HG03457 (cell line): Measurements from ENCODE around the gene DDO.
"Not testable (repeated sequence)": the region's sequence is repeated elsewhere in the genome, so short reads cannot be mapped to it uniquely, and the experiment has no call there.

Source experiments
- ATAC-seq: cut with Tn5 transposase; IDR thresholded peaks from one replicate; pipeline ENCODE4 v1.9.1; 2021; ENCODE audit warnings: moderate number of reproducible peaks; ENCODE audit not compliant: unreplicated experiment

DDO gene, protein sequence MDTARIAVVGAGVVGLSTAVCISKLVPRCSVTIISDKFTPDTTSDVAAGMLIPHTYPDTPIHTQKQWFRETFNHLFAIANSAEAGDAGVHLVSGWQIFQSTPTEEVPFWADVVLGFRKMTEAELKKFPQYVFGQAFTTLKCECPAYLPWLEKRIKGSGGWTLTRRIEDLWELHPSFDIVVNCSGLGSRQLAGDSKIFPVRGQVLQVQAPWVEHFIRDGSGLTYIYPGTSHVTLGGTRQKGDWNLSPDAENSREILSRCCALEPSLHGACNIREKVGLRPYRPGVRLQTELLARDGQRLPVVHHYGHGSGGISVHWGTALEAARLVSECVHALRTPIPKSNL

DNA sequence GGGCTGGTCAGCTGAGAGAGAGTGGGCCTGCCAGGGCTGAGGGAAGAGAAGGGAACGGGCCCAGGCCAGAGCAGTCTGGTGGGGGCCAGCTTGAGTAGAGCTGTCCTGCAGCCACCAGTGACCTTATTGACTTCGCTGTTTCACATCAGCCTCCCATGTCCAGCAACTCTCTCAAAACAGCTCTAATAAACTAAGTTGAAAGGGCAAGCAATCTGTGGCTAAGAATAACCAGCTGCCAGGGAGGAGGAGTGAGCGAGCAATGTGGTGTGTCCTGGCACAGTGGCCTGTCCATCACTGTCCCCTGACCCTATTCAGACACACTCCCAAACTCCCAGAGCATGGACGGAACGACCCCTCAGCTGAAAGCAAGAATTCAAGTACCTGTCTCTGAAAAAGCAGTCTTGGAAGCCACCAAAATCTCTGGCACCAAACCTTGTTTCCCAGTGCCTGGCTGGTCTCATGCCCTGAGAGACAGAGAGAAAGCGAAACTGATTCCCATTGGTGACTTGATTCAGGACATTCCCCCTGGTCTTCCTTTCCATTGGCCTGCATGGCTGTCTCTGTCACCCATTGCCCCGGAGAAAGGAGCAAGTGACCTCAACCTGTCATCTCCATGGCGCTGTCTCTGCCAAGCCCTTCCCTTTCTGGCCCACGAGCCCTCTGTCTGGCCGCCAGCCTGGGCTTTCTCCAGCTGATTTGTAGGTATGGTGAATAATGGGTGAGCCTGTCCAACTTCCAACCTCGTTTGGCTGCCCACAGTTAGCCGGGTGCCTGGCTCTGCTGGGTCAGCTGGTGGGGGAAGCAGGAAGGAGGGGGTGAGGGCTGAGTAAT is at the start of gene DDO:
DDO (minus strand) TSS at position 490 of the 831 bp plus-strand sequence. CDS start 2,113 bp downstream, outside the sequence.
- no peak for ATAC-seq

DNA sequence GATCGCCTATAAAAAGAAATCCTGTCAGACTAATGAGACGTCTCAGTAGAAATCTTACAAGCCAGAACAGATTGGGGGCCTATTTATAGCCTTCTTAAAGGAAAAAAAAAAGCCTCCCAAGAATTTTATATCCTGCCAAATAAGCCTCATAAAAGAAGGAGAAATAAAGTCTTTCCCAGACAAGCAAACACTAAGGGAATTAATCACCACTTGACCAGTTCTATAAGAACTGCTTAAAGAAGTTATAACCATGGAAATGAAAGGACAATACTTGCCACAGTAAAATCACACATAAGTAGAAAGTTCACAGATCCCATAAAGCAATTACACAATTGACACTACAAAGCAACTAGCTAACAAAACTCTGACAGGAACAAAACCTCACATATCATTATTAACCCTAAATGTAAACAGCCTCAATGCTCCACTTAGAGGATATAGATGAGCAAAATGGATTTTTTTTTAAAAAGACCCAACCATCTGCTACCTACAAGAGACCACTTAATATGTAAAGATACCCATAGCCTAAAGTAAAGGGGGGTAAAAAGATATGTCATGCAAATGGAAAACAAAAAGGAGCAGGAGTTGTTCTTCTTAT is 47.6 kb upstream of the DDO start:
- no peak for ATAC-seq

DNA sequence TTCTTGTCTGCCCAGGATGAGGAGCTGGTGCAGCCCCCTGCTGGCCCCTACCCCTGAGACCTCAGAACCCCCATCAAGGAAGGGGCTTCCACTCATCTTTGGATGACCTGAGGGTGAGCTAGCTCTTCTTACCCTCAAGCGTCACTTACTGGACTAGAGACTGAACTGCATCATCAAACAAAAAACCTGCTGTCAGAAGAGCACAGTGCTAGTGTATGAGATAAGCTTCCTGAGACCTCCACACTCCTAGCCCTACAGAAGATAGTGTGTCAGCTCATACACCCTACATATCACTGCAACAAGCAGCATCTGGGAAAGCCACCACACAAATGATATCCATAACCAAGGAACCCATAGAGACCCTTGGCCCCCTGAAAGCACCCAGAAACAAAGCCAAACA is 46.0 kb upstream of the DDO start:
- ATAC-seq = no peak

DNA sequence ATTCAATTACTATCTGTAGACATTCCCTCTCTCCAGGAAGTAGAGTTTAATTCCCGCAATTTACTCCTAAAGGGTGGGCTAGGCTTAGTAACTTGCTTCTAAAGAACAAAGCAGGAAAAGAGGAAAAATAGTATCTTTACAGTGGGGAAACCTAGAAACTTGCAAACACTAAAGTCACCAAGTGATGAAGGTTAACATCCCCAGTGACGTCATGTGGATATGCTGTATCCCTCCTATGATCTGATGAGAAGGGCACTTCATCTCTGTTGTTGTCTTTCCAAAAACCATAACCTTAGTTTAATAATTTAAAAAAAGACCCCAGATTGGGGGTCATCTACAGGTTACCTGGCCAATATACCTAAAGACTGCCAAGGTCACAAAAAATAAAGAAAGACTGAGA is 43.8 kb upstream of the DDO start:
- no peak for ATAC-seq

DNA sequence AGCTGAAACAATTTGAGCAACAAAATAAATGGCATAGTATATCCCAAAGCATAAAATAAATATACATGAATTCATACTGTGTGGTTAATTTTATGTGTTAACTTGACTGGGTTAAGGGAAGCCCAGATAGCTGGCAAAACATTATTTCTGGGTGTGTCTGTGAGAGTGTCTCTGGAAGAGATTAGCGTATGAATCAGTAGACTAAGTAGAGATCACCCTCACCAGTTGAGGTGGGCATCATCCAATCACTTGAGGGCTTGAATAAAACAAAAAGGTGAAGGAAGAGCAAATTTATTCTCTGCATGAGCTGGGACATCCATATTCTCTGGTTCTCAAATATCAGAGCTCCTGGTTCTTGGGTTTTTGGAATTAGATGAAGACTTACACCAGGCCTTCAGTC is 43.1 kb upstream of the DDO start:
- no peak for ATAC-seq

DNA sequence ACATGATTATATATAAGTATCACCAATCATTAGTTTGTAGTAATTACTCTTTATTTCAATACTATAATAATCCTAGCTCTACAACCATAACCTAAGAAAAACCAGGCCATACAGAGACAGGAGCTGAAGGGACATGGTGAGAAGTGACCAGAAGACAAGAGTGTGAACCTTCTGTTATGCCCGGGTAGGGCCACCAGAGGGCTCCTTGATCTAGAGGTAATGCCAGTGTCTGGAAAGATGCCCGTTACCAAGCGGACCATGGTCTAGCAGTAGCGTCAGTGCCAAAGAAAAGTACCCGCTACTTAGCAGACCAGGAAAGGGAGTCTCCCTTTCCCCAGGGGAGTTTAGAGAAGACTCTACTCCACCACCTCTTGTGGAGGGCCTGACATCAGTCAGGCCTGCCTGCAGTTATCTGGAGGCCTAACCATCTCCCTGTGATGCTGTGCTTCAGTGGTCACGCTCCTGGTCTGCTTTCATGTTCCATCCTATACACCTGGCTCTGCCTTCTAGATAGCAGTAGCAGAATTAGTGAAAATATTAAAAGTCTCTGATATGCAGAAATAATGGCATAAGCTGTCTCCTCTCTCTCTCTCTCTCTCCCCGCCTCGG is 42.3 kb upstream of the DDO start:
- not testable (repeated sequence) for ATAC-seq

DNA sequence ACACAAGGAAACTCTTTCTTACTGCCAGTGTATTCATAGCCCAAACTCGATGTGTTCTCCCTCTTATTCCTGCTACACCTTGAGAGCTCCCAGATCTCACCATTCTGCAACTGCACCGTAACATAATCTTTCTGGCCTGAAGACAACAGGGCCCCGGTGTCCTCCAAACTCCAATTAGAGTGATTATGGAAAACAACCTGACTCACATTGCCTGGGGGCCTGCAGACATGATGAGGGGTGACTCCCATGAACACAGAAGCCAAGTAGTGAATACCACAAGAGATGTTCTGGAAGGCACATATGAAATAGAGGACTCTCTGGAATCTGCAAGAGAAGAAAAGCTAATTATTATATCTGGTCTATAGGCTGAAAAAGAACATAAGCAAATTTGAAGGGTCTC is 41.3 kb upstream of the DDO start:
- ATAC-seq = no peak

DNA sequence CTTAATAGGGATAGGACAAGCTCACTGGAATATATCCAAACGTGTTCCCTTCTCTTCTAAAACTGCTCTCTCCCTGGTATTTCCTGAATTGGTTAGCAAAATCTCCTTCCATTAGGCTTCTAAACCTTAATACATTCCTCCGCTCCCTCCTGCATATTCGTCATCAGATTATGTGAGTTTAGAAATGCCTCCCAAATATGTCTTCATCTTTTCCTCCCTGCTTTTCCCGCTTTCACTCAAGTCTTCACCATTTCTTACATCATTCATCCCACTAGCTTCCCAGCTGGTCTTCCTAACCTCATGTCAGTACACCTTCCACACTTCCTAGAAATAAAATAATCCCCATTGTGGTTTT is 34.1 kb upstream of the DDO start:
- ATAC-seq = no peak

DNA sequence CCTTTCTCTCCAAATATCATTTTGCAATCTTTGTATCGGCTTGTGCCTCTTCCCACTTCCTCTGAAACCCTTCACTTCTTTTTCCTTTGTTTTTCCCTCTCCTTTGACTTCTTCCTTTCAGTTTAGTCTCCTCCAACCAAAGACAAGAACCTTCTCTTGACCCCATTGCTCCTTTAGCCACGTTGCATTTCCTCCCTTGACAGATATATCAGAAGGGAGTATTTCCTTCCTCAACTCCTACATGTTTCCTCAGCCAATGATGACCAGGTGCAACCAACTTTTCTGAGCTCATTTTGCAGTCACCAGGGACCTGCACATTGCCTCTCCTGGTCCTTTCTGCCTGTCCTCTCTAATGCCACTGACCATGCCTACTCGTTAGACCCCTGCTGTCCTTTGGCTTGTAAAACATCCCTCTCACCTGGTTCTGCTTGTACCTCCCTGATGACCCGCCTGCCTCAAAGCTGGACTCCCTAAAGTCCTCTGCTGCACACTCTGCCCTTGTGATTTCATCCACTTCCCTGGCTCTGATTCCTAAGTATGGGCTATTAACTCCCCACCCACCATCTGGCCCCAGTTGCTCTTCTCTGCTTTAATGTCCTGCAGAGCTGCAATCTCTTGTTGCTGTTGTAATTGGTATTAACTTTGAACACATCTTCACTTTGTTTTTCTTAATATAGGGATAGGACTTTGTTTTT is 33.6 kb upstream of the DDO start:
- ATAC-seq = no peak

DNA sequence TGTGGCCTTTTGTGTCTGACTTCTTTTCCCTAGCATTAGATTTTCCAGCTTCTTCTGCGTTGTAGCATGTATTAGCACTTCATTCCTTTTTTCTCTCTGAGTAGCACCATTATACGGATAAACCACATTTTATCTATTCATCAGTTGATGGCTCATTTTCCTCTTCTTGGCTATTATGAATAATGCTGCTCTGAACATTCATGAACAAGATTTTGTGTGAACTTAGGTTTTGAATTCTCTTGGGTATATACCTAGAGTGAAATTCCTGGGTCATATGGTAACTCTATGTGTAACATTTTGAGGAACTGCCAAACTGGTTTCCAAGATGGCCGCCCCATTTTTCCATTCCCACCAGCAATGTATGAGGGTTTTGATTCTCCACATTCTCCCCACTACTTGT is 32.4 kb upstream of the DDO start:
- no peak for ATAC-seq

DNA sequence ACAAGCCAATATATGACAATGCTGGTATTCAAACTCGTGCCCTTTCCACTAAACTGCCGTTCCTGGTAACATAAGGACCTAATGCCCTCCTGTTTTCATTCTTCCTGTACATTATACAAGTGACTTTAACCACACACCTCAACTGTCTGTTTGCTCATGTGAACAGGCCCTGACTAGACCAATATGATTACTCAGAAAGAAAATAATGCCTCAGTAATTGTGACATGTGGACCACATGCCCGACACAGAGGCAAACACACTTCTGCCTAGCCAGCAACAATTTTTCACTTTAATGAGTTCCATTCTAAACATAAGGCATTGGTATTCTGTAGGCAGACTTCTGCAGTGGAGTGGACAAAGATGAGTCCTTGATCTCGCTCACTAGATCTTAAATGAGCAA is 31.0 kb upstream of the DDO start:
- ATAC-seq = no peak

DNA sequence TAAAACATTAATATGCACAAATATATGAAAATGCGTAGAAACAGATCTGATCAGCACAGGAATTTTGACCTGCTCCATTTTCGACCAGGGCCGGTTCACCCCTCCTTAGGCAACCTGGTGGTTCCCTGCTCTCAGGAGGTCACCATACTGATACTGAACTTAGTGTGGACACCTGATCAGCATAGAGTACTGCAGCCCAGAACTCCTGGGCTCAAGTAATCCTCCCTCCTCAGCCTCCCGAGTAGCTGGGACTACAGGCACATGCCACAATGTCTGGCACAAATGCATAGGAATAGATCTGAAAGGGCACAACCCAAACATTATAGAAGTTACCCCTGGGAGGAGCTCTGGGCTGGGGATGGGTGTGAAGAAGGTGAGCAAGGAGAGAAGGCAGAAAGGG is 24.7 kb upstream of the DDO start:
- no peak for ATAC-seq

DNA sequence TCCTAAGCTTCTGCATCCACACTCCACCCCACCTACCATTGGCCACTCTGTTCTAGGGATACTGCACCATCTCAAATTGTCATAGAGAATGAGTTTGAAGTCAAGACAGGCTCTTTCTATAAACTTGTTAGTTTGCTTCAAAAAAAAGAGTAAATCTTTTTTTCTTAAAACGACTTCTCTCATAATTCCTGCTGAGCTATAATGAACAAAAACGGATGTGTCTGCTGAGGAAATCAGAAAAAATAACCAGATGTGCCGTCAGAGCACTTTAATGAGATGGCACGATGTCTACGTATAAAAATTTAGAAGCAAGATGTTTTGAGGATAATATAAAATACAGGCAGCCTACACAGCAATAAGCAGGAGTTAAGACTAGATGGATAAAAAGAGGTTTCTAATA is 24.0 kb upstream of the DDO start:
- ATAC-seq = no peak

DNA sequence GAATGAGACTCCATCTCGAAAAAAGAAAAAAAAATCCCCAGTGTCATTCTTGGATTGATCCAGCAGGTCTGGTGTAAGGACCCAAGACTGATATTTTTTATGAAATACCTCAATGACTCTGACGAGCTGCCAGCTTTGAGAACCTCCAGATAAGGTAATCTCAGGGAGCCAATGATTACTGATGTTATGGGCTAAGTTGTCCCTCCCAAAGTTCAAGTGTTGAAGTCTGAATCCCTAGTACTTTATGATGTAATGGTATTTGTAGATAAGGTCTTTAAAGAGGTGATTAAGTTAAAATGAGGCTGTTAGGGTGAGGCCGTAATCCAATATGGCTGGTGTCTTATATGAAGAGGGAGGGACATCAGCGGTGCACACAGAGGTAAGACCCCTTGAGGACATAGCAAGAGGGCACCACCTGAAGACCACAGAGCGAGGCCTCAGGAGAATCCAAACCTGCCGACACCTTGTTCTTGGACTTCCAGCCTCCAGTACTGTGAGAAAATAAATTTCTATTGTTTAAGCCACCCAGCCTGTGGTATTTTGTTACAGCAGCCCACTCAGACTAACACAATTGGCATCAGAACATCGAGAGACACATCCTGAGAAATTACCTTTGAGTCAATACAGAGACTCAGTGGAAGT is 19.7 kb upstream of the DDO start:
- ATAC-seq = no peak

DNA sequence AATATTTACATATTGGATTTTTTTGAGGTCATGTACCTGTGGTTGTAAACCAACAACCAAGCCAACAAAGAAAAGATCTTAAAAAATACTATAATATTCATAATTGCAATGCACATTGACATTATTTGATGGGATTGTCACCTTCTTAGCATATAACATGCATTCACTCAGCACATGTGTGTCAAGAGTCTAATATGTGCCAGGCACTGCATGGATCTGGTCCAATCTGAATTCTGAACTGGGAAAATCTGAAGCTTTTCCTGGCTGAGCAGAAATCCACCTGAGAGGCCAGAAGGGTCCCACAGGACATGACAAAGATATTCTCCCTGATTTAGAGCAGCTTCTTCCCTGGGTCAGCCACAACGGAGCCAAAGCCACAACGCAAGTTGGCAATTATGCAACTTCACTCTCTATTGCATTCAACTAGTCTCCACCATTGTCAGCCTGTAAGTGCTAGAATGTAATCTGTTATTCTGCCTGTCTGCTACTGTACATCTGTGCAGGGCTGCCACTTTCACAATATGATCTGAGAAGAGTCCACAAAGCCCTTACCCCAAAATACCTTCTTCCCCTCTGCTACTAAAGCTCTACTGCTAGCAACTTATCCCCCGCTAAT is 17.0 kb upstream of the DDO start:
- ATAC-seq = no peak

DNA sequence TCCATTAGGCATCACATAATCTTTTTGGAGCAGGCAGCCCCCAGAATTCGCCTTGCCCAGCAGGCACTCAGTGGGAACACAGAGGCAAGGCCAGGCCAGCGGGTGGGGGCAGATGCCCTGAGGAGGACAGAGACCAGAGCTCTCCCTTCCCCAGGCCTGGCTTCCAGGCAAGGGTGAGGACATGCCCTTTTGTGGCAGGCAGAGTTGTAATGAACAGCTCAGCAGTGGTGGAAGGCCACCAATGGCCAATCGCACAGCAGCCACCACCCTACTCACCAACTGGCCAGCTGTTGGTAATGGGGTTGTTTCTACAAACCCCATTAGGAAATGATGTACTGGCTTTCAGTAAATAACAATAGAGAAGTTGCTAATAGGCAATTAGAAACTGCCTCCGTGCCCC is 15.4 kb upstream of the DDO start:
- ATAC-seq = no peak

DNA sequence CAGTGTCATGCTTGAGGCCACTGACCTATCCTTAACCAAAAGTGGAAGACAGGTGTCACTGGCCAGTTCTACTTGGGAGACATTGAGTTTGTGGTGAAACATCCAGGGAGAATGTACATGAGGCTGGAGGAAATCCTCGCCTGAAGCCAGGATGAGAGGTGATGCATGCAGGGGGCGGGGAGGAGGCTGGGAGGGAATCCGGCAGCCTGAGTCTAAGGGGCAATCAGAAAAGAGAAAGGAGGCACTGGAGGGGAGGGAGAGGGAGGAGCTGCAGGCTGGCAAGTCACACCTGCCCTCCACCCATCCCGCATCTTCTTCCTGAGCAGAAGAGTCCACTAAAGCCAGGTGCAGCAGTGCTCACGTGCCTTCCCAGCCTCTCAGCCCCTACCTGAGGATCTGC is 14.9 kb upstream of the DDO start:
- ATAC-seq = no peak

DNA sequence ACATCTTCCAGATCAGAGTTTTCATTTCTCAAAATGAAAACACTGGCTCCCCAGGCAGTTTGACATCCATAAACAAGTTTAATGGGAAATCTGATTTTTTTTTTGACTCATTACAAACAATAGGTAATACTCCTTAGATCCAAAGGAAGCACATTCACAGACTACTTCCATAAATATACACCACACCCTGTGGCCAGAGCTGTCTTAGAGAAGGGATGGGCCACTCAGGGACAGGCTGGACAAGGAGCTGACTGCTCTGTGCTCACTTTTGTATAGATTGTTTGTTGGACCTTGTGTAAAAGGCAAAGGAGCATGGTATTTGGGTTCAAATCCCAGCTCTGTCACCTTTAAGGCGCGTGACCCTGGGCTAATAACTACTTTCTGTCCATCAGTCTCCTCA is 12.8 kb upstream of the DDO start:
- no peak for ATAC-seq

DNA sequence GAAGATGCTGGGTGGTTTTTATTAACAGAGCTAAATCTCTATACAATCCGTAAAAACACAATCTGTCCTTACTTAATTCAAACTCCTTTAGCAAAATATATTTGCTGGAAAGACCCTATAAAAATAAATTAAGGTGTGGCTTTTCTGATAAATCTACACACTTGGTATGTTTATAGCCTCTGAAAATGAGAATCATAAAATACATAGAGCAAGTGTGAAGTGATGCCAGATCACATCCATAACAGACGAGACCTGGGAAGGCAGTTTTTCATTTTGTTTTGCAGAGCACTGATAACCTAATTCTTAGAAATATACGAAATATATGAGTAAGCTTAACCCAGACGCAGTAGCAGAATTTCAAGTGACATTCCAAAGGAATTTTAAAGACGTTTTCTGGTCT is 10.4 kb upstream of the DDO start:
- ATAC-seq = no peak

DNA sequence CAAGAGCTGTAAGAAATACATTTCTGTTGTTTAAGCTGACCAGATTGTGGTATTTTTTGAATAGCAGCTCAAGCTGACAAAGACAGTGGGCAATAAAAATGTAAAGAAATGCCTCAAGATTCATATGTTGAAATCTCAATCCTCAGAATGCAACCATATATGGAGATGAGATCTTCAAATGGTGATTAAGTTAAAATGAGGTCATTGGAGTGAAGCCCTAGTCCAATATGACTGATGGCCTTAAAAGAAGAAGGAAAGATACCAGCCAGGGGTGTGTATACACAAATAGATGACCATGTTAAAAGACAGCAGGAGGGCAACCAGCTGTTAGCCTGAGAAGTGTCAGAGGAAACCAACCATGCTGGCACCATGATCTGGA is 7.1 kb upstream of the DDO start:
- no peak for ATAC-seq
